ENCODE measurements around the gene RSRP1. TPM values are rescaled to one million over a fixed set of nuclear protein-coding genes. Genes with fewer than 3 reads are reported as not detected.
"Not testable (repeated sequence)": the region's sequence is repeated elsewhere in the genome, so short reads cannot be mapped to it uniquely, and the experiment has no call there.

RSRP1 gene
- 100 to 1,000 TPM; 401 TPM for total RNA-seq
- 10 to 100 TPM; 29.8 to 40.5 (median 33.2) TPM for polyA plus RNA-seq
- 62.4 to 461 (median 320) reads per million in 6 experiments for total RNA-seq

DNA sequence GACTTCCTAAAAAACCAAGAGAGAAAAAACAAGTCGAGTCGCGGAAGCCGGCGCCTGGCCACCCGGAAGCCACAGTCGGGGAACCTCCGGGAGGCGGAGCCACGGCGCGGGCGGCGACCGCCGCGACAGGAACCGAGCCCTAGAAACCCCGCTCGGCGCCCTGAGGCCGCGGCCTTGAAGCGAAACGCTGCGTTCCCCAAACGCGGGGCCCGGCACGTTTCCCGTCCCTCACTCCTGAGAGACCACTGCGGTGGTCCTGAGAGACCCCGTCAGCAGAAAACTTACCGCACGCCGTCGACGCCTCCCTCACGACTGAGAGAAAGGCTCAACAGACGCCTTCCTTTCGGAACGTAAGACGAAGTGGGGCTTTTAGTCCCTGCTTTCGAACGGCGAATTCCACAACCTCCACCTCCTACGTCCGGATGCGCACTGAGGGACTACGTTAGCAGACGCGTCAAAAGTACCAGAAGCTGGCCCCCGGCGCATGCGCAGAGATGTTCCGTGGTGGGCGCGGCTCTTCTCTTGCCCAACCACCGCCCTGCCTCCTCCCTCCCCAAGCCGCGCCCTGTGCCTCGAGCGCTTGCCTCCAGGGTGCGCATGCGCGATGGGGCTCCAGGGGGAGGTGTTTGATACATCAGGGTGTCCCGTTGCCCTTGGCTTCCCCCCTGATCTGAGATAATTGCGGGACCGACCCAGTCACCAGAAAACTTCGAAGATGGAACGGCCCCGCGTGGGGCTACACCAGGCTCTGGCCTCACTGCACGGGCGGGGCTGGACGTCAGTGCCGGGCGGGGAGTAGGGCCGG lies at the start of gene RSRP1:
TSS of gene RSRP1 (minus strand) at position 431 of the 805 bp plus-strand sequence. CDS start 491 bp downstream, outside the sequence.
- H3K27ac Mint-ChIP-seq = peak within 1 kb of the TSS; percentile 99 to 100 (median 100)
- H3K9me3 Mint-ChIP-seq = peaks cover 0 to 2% (median 0%) of the 10 kb centered on the region in 9 donors
- POLR2A ChIA-PET = interaction anchor here (0.5 to 9.3 kb wide), 28 partner anchors 8 to 1863 kb away, joined by 3 to 187 read pairs (median 3); partner anchors contain the start of genes DHDDS, HMGCL, MACO1 and MTFR1L
- H3K36me3 Mint-ChIP-seq = peaks cover 8 to 52% (median 26%) of the 10 kb centered on the region in 3 donors
- peaks cover 19 to 59% (median 55%) of the 10 kb centered on the region in 4 donors for H3K4me1 Mint-ChIP-seq
- ATAC-seq = peak; percentile 80 to 85
- peaks cover 0 to 4% (median 0%) of the 10 kb centered on the region in 5 donors for H3K27me3 Mint-ChIP-seq
- H3K4me3 Mint-ChIP-seq = peak within 1 kb of the TSS; percentile 94 to 100 (median 97)
- DNase-seq = peak; percentile 97 to 100 (median 100)

- H3K36me3 Mint-ChIP-seq, POLR2A ChIA-PET, H3K4me1 Mint-ChIP-seq, H3K9me3 Mint-ChIP-seq, H3K27me3 Mint-ChIP-seq, ATAC-seq, H3K27ac Mint-ChIP-seq, H3K4me3 Mint-ChIP-seq, DNase-seq: not testable (repeated sequence)
Observed at GRCh38 chr1:25296501-25296900, 49.2 kb upstream of the RSRP1 start.

GRCh38 chr1:25294889-25295826 lies 47.9 kb upstream of the RSRP1 start:
- POLR2A ChIA-PET, H3K27me3 Mint-ChIP-seq, H3K9me3 Mint-ChIP-seq, H3K4me3 Mint-ChIP-seq, DNase-seq, H3K36me3 Mint-ChIP-seq, H3K4me1 Mint-ChIP-seq, ATAC-seq, H3K27ac Mint-ChIP-seq: not testable (repeated sequence)

DNA sequence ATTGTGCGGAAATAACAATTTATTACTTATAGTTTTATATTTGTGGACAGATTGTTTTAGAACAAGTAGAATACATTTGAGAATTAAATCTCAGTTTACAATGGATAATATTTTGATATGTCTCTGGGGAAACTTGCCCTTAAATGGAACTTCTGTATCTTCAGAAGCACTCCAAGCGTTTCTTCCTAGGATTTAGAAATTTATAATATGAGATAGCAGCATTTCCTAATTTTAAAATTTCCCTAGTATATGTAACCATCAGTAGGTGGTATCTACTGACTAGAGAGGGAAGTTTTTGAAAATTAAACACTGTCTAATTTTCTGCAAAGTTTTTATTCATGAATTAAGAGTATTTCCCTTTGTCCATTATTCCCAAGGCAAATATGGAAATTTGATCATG lies 46.2 kb upstream of the RSRP1 start:
- H3K27me3 Mint-ChIP-seq, H3K27ac Mint-ChIP-seq, DNase-seq, H3K4me1 Mint-ChIP-seq, POLR2A ChIA-PET, ATAC-seq, H3K4me3 Mint-ChIP-seq, H3K9me3 Mint-ChIP-seq, H3K36me3 Mint-ChIP-seq: not testable (repeated sequence)

GRCh38 chr1:25290043-25290442 lies 42.8 kb upstream of the RSRP1 start:
- H3K36me3 Mint-ChIP-seq, POLR2A ChIA-PET, H3K4me3 Mint-ChIP-seq, H3K27ac Mint-ChIP-seq, H3K27me3 Mint-ChIP-seq, H3K4me1 Mint-ChIP-seq, H3K9me3 Mint-ChIP-seq: not testable (repeated sequence)
- peak in 3 of 10 donors; percentile 5 to 12 (median 10) for DNase-seq
- ATAC-seq = peak; percentile 63 to 76

DNA sequence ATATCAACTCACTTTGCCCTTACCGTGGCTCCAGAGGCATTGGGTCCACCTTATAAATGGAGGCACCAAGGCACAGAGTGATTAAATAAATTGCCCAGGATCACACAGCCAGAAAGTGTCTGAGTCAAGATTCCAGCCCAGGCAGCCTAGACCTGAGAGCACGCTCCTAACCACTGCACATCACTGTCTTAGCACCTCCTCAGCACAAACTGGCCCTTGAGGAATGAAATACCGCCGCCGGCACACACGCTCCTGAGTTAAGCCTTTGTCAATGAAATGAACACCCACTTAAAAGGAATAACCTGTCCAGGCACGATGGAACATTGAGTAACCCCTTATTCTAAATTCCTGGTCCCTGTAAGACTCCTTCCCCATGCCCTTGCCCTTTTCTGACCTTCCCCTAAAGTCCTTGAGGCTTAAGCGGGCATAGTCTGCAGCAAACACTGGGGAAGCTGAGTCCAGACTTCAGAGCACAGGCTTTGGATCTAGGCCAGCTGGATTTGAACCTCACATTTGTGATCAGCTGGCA lies 41.4 kb upstream of the RSRP1 start:
- H3K36me3 Mint-ChIP-seq, ATAC-seq, H3K4me1 Mint-ChIP-seq, POLR2A ChIA-PET, H3K27me3 Mint-ChIP-seq, H3K4me3 Mint-ChIP-seq, DNase-seq, H3K27ac Mint-ChIP-seq, H3K9me3 Mint-ChIP-seq: not testable (repeated sequence)

- not testable (repeated sequence) for ATAC-seq, H3K4me1 Mint-ChIP-seq
Observed at GRCh38 chr1:25287164-25287563, 39.9 kb upstream of the RSRP1 start.

DNA sequence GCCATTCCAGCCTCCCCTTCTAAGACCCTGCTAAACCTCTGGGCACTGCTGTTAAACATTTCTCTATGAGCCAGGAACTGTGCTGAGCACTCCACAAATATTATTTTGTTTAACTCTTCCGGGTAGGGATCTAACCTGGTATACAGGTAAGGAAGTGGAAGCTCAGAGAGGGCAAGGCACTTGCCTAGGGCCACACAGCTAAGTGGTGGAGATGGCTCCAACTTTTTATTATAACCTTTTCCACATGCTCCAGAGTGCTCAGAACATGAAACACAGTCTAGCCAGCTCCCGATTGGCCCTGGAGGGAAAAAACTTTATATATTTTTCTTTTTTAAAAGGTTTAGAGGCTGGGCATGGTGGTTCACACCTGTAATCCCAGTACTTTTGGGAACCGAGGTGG lies 38.6 kb upstream of the RSRP1 start:
- H3K36me3 Mint-ChIP-seq, H3K4me3 Mint-ChIP-seq, ATAC-seq, DNase-seq, H3K9me3 Mint-ChIP-seq, H3K27ac Mint-ChIP-seq, H3K27me3 Mint-ChIP-seq, H3K4me1 Mint-ChIP-seq: not testable (repeated sequence)
- POLR2A ChIA-PET = interaction anchor here (0.6 kb wide), 1 partner anchor 236 kb away, joined by 4 read pairs; no protein-coding TSS in a partner anchor

More at GRCh38 chr1:25287164-25287563, 39.9 kb upstream of the RSRP1 start:
- H3K27ac Mint-ChIP-seq = peak overlapping the region in 1 of 10 donors; percentile 39
- POLR2A ChIA-PET, H3K4me3 Mint-ChIP-seq, H3K9me3 Mint-ChIP-seq, H3K36me3 Mint-ChIP-seq, DNase-seq, H3K27me3 Mint-ChIP-seq: not testable (repeated sequence)

DNA sequence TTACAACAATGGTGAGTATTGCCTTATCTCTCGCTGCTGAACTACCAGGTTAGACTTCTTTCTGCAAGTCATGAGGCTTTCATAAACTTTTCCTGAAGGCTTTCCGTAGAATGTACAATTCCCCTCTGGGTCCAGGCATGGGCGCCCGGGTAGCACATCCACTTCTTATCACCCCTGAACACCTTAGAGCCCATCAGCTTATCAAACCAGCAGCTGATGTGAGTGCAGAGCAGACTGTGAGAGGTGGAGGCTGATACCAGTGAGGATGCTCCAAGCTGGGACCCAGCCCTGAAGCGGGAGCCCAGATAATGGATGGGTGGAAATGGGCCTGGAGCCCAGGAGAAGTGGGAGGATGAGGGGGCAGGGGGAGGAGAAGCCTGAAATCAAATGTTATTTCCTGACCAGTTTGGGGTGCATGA lies 32.4 kb upstream of the RSRP1 start:
- DNase-seq, H3K4me3 Mint-ChIP-seq, H3K27me3 Mint-ChIP-seq, H3K27ac Mint-ChIP-seq, H3K4me1 Mint-ChIP-seq, POLR2A ChIA-PET, H3K36me3 Mint-ChIP-seq, ATAC-seq, H3K9me3 Mint-ChIP-seq: not testable (repeated sequence)

- DNase-seq, H3K27ac Mint-ChIP-seq, H3K36me3 Mint-ChIP-seq, POLR2A ChIA-PET, H3K27me3 Mint-ChIP-seq, H3K4me3 Mint-ChIP-seq, H3K9me3 Mint-ChIP-seq, ATAC-seq, H3K4me1 Mint-ChIP-seq: not testable (repeated sequence)
Observed at GRCh38 chr1:25278790-25279189, 31.5 kb upstream of the RSRP1 start.

GRCh38 chr1:25278358-25278757 lies 31.1 kb upstream of the RSRP1 start:
- H3K36me3 Mint-ChIP-seq, ATAC-seq, H3K9me3 Mint-ChIP-seq, H3K27ac Mint-ChIP-seq, H3K4me1 Mint-ChIP-seq, POLR2A ChIA-PET, DNase-seq, H3K4me3 Mint-ChIP-seq, H3K27me3 Mint-ChIP-seq: not testable (repeated sequence)

DNA sequence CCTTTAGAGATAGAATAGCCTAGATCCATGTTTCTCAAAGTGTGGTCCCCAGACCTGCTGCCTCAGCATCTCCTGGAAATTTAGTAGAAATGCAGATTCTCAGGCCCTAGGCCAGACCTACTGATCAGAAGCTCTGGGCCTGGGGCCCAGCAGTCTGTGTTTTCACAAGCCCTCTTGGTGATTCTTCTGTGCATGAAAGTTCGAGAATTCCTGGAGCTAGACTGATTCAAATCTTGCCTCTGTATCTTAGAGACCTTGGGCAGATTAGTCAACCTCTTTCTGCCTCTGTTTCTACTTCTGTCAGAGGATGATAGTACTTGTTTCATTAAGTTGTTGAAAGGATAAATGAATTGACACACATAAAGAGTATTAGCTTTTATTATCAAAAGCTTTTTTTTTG lies 30.0 kb upstream of the RSRP1 start:
- ATAC-seq, H3K9me3 Mint-ChIP-seq, H3K27ac Mint-ChIP-seq, H3K4me1 Mint-ChIP-seq, H3K36me3 Mint-ChIP-seq, POLR2A ChIA-PET, DNase-seq, H3K4me3 Mint-ChIP-seq, H3K27me3 Mint-ChIP-seq: not testable (repeated sequence)

DNA sequence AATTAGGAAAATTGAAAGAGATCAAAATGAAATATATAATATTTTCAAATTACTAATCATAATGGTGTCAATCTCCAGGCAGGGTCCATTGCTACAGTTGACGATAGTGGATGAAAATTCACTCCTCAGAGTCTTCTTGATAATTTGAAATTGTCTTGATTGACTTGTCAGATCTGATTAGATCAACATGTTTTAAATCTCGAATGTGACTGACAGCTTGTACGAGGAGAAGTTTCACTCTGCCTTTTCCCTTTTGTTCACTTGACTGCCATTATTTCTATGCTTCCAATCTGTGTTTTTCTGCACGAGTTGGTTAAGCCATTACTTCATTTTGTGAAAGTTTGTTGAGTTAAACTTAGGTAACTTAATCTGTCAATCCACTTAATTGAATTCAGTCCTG lies 28.4 kb upstream of the RSRP1 start:
- H3K27me3 Mint-ChIP-seq, H3K4me3 Mint-ChIP-seq, DNase-seq, H3K9me3 Mint-ChIP-seq, H3K4me1 Mint-ChIP-seq, H3K27ac Mint-ChIP-seq, POLR2A ChIA-PET, H3K36me3 Mint-ChIP-seq, ATAC-seq: not testable (repeated sequence)
